Dermis microvascular lymphatic vessel endothelial cell (primary cell): ENCODE measurements around the gene PRDM16. TPM values are rescaled to one million over a fixed set of nuclear protein-coding genes. Genes with fewer than 3 reads are reported as not detected.
A peak's percentile ranks its signal among the peaks of the same experiment; 100 is the strongest.

Experiments used
- DNase-seq, 2 donors: peaks; one replicate each; pipeline versions ENCODE4 v3.0.0 to v3.0.0-alpha.2; 2010; ENCODE audit warnings: low read depth in 2 of 2
- total RNA-seq: library from RNA; depleted of rRNA; stranded (reverse); fragments of >200 nt; gene quantifications from 2 replicates; pipeline ENCODE4 v1.2.1, GENCODE V29; 2014

The PRDM16 gene
- total RNA-seq, 1 donor from 2014 or later: not detected

DNA sequence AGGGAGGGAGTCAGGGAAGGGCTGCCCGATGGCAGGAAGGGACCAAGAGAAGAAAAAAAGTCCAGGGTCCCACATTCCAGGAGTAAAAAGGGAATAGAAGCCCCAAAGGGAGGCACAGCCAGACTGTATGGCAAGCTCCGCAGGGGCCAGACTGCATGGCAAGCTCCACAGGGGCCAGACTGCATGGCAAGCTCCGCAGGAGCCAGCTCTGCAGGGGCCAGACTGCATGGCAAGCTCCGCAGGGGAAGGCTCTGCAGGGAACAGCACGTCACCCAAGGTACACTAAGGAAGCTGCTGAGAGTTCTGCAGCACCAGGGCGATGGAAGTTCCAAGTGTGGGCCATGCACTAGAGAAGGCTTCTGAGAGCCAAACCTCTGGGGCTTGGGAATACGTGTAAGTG, 228.8 kb downstream of the PRDM16 start:
- DNase-seq: no peak

GRCh38 chr1:3298197-3298596, 229.2 kb downstream of the PRDM16 start:
- DNase-seq: no peak

DNA sequence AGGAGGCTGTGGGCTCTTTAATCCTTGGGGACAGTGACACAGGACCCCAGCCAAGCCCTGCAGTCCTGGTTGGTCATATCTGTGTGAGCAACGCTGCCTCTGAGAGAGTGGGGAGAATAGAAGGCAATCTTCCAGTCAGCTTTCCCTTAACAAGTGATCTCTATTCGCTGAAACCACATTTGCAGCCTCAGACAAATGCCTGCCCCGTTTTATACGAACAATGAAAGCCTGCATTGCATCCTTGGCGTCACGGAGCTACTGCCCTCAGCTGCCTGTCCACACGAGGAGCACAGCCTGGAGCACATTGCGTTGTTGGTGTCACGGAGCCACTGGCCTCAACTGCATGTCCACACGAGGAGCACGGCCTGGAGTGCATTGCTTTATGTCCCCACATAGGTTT, 235.2 kb downstream of the PRDM16 start:
- DNase-seq: no peak

GRCh38 chr1:3304692-3305091, 235.7 kb downstream of the PRDM16 start:
- no peak for DNase-seq

DNA sequence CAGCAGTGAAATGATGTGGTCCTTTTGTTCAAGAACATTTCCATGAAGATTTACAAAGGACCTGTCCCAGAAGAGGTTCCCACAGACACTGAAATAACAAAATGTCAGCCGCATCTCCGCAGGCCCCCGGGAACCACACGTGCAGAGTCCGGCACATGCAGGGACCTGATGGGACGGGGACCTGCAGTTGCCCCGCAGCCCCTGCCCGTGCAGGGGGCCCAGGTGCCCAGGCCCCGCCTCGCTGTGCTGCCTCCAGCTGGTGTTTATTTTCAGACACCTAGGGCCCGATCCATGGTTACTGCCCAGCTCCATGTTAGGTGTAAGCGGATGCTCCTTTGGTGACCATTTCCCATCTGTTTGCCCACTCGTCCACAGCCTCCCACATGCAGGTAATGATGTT, 236.2 kb downstream of the PRDM16 start:
- DNase-seq: no peak

GRCh38 chr1:3306583-3307291, 237.7 kb downstream of the PRDM16 start:
- no peak for DNase-seq

GRCh38 chr1:3307359-3307758, 238.4 kb downstream of the PRDM16 start:
- DNase-seq: no peak

DNA sequence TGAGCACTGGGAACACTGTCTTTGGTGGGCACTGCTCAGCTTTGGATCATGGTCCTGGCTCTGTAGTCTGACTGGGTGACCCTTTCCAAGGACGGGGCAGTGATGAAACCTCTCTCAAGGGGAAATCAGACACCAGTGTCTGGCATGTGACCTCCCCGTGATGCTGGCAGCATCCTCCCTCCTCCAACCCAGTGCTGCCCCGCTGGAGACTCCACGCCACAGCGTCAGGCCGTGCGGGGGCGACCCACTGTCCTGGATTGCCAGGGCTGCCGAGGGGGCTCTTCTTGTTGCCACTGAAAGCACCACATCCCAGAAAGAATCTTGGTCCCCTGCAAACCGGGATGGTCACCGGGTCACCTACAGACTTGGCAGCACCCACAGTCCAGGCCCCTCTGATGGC, 239.1 kb downstream of the PRDM16 start:
- DNase-seq: no peak

DNA sequence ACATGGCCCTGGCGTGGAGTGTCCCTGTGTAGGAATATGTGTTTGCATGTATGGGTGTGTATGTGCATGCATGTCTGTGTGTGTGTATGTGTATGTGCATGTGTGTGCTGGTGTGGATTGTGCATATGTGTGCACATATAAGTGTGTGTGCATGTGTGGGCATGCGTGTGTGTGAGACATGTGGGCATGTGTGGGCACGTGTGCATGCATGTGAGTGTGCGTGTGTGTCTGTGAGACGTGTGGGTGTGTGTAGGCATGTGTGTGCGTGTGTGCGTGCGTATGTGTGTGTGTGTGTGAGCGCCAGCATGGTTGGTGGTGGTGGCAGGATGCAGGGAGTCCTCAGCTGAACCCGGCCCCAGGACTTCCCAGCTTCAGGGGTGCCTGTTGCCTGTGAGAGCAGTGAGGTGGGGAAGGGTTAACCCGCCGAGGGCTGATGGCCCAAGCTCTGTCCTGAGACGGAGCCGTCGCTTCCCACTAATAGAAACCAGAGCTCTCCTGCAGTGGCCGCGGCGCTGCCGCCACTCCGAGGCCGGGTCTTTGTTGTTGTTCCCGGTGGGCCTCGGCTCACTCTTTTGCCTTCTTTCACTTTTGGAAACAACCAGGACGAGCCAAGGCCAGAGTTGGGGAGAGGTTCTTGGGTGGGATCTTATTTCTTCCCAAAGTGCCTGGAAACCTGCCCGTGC, 241.9 kb downstream of the PRDM16 start:
- no peak for DNase-seq

GRCh38 chr1:3311711-3312110, 242.7 kb downstream of the PRDM16 start:
- no peak for DNase-seq

DNA sequence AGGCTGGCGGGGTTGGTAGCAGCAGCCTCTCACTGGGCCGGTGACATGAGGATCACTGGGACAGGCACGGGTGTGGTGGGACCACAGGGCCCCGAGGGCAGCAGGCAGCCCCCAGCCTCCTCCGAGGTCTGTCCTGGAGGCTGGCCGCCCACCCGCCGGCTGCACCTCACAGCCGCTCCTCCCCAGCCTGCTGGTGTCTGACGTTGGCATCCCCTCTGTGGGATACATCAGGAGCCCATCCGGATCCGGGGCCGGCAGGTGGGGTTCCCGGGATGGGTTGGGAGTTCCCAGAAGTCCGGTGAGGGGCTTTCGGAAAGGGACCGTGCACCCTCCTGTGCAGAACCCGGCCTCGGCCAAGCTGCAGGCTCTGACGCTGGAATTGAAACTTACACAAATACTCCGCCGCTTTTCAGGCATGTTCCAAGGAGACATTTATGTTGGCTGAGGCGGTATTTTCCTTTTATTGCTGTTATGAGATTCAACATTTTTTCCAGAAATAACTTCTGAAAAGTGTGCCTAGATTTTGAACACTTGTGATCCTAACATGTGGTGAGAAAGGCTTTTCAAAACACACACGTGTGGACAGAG, 243.4 kb downstream of the PRDM16 start:
- DNase-seq: no peak

DNA sequence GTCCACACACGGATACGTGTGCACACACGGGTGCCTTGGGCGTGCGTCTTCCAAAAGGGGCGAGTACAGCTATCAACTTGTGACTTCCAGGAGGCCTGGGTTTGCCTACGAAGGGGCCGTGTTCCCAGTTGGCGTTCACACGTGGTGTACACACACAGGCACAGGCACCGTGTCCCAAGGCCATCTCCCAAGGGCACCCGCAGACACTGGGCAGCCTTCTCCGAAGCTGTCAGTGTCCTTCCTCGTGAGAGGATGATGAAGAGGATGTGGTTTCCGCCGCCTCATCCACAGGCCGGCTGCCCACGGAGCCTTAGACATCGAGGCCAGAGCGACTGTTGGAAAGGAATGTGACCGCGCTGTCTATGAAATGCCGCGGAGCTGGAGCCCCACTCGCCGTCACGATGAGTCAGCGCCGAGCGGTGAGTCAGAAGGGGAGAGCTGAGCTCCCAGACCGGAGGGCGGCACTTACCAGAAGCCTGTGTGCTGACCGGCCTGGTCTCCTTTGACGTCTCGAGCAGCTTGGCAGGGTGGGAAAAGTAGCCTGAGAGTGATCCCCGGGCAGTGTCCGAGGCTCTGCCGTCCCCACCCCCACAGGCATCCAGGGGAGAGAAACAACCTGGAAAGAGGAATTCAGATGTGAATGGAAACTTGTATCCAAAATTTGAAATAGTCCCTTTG, 244.0 kb downstream of the PRDM16 start:
- DNase-seq: peak; percentile 40 to 82

DNA sequence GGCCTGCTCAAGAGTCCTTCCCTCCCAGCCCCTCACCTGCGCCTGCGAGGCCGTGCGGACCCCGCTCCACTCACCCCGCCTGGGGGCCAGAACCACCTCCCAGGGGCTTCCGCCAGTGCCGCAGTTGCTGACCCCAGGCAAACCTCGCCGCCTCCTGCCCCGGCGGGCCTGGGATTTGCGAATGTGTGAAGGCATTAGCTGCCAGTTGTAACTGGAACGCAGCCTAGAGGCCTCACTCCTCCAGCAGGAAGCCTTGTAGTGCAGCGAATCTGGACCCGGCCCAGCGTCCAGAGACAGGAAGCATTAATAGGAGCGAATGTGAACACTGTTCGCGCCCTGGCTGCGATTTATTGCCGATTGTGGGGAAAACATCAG, 244.6 kb downstream of the PRDM16 start:
- DNase-seq: peak; percentile 59 to 62

DNA sequence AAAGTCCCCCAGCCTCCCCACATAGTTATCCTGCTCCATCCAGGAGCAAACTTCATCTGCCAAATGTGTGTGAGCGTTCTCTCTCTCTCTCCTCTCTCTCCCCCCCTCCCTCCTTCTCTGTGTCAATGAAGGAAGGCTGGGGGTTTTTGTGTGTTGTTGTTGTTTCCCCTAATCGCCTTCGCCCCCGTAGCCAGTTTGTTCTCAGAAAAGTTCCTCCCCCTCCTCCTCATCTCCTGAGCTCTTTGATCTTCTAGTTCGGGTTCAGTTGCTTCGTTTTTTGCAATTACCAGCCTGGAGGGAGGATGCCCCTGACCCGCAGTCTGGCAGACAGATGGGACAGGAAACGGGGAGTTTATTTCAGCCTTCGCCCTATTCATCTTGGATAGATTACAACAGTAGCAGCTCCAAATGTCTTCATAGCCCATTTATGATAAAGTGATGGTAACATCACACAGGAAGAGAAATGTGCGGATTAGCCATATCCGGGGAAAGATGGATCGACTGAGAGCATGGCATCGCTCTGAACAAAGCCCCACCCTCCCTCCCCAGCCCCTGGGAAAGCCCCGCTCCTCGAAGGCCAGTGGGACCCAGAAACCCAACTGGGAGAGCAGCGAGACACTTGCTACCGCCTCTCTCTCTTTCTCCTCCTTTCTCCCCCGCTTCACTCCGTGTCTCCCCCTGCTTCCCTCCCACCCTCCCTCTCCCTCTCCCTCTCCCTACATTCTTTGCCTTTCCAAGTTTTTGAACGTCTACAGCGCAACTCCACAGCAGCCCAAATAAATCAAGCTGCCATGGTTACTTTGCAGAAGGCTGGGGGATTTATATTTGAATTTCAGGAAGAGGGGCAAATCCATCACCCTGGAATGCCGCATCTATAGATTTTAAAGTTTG, 245.7 kb downstream of the PRDM16 start:
- no peak for DNase-seq

- DNase-seq: no peak
Observed at GRCh38 chr1:3315399-3316339, 246.7 kb downstream of the PRDM16 start.

- DNase-seq: no peak
Observed at GRCh38 chr1:3316340-3316943, 247.4 kb downstream of the PRDM16 start.

GRCh38 chr1:3317456-3317855, 248.5 kb downstream of the PRDM16 start:
- no peak for DNase-seq

DNA sequence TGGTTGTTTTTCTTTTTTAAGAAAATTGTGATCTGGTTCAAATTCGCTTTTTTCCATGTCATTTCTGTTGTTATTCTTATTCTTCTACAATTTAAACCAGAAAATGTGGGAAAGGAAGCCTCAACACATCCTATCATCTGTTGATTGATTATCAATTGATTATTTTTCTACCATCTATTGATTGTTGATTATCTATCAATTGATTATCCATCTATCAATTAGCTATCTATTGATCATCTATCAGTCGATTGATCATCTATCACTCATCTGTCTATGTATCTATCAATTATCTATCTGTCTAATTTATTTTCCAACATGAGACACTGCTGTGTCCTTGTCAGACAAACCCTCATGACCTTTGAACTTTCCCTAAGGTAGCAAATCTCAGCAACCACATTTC, 249.3 kb downstream of the PRDM16 start:
- no peak for DNase-seq

DNA sequence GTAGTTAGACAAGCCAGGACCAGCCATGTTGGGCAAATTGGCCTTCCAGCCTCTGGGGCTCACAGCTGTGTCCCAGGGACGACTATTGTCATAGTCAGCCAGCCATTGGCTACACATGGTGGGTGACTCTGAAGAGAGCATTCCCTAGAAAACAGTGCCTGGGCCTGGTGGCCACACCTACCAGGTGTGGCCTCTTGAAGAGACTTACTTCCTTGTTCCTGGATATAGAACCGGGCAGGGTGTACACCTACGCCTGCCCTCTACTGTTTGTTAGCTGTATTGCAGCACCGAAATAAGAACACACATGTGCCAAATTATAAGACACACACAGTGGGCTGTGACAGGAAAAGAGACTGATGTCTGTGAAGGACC, 250.9 kb downstream of the PRDM16 start:
- DNase-seq: peak; percentile 24 to 38
